ENCODE results near the gene ZDHHC21.

DNA sequence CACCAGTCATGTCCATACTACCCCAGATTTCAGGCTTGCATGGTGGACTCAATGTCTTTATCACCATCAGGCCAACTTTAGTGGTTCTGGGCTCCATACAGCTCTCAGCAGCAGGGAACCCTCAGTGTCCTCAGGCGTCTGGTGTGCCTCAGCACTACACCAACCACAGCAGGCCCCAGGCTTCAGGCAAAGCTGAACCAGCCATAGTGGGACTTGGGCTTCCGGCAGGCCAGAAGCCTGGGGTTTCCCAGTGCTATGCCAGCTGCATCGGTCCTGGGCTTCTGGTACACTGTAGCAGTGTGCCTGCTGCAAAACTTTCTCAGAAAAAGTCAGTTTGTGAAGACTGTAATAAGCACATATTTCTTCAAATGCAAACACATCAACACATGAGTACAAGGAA, 11.0 kb upstream of the ZDHHC21 start:
- TF ChIP-seq SUZ12 (IDR thresholded peaks at IDR 0.05): no peak
- TF ChIP-seq FOXK2 (IDR thresholded peaks at IDR 0.05): no peak
